GM19328 (cell line): ENCODE results near the gene SF3B3.
"Not testable (repeated sequence)": the region's sequence is repeated elsewhere in the genome, so short reads cannot be mapped to it uniquely, and the experiment has no call there.

Source experiments
- ATAC-seq: cut with Tn5 transposase; IDR thresholded peaks from one replicate; pipeline ENCODE4 v1.9.1; 2021; ENCODE audit warnings: mild to moderate bottlenecking, moderate library complexity; ENCODE audit not compliant: unreplicated experiment

Gene SF3B3

DNA sequence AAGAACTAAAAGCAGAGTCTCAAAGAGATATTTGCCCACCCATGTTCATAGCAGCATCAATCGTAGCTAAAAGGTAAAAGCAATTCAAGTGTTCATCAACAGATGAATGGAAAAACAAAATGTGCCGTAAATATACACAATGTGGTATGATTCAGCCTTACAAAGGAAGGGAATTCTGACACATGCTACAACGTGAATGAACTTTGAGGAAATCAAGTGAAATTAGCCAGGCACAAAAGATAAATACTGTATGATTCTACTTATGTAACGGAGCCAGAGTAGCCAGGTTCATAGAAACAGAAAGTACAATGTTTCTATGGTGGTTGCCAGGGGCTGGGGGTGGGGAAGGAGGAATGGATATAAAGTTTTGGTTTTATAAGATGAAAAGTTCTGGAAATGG is 64.9 kb downstream of the SF3B3 start:
- ATAC-seq: no peak

DNA sequence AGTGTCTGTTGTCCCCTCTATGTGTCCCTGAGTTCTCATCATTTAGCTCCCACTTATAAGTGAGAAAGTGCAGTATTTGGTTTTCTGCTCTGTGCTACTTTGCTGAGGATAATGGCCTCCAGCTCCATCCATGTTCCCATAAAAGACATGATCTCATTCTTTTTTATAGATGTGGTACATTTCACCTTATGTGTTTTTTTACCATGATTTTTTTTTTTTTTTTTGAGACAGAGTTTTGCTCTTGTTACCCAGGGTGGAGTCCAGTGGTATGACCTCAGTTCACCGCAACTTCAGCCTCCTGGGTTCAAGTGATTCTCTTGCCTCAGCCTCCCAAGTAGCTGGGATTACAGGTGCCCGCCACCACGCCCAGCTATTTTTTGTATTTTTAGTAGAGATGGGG is 65.8 kb downstream of the SF3B3 start:
- not testable (repeated sequence) for ATAC-seq

DNA sequence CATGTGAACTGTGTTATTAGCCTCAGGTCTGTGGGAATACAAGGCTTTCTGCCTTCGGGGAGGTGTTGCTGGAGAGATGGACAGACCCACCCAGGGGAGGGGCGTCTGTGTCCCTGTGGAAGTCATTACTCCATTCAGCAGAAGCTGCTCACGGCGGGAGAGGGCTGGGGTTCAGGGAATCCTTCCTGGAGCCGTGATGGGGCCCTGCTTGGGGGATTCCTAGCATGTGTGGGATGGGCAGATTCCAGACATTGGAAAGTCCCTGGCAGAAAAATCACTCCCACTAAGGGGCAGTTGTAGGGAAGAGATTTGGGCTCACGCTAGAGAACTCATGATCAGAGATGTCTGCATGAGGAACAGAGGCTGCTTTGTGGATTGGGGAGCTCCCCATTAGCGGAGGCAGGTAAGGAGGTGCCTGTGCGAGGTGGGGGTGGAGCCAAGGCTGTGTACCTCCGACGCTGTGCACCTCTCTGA is 66.4 kb downstream of the SF3B3 start:
- ATAC-seq: no peak

DNA sequence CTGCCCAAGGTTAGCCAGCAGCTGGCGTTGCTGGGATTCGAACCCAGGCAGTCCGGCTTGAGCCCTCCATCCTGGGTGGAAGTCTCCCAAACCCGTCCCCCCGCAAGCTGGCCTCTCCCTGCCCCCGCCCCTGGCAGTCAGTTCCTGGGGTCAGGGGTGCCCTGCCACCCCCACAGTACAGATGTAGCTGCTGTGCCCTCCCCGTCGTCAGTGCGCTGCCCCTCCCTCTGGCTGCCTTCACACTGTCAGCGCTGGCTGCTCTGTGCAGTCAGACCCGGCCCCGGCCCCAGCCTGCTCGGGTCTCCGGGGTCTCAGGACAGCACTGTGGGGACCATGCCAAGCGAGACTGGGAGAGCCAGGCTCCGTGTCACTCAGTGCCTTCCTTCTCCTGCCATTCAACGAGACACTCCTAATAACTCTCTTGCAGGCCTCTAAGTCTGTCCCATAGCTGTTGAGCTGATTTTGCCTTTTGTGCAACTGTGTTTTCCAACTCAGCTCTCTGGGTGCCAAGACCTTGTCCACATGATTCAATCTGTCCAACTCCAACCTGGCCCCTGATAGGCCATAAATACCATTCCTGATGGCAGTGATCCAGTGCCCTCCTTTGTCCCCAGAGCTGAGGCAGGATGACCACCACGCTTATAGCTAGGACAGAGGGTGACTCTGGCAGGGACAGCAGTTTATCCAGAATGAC is 67.3 kb downstream of the SF3B3 start:
- ATAC-seq: no peak

DNA sequence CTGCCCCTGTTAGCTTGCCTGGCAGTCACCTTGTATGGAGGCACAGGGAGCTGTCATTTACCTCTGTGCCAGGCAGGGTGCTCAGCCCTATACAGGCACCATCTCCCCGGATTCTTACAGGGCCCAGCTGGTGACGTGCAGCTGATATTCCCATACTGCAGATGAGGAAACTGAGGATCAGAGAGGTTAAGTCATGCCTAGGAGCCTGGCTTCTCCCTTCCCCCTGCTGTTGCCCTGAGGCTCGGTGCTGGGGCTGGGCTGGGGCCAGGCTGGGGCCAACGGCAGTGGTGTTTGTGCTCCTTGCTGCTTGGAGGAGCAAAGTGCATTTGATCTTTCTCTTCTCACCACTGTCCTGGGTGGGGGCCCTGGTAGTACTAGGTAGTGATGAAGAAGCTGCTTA is 68.0 kb downstream of the SF3B3 start:
- no peak for ATAC-seq

DNA sequence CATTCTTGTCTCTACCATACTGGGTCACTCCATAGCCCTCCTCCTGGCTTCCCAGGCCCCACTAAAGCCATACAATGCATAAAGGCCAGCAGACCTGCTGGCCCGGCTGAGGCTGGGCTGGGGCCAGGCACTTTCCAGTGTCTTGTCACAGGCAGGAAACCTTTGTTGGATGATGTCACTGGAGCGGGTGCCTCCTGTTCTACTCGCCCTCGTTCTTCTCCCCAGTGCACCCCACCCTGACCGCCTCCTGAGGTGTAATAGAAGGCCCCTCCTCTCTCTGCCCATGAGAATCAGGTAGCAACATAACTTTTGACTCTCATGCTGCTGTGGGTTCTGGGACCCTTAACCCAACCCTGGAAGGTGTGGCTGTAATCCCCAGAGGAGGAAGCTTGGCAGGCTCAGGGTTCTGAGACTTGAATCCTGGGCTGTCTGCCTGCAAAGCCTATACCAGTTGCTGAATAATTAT is 68.5 kb downstream of the SF3B3 start:
- no peak for ATAC-seq

DNA sequence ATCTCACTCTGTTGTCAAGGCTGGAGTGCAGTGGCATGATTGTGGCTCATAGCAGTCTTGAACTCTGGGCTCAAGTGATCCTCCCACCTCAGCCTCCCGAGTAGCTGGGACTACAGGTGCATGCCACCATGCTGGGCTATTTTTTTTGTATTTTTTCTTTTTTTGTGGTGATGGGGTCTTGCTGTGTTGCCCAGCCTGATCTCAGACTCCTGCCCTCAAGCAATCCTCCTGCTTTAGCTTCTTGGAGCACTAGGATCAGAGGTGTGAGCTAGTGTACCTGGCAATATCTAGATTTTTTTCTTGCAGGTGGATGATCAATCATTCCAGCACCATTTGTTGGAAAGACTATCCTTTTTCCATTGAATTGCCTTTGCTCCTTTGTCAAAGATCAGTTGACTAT is 69.9 kb downstream of the SF3B3 start:
- ATAC-seq: no peak

DNA sequence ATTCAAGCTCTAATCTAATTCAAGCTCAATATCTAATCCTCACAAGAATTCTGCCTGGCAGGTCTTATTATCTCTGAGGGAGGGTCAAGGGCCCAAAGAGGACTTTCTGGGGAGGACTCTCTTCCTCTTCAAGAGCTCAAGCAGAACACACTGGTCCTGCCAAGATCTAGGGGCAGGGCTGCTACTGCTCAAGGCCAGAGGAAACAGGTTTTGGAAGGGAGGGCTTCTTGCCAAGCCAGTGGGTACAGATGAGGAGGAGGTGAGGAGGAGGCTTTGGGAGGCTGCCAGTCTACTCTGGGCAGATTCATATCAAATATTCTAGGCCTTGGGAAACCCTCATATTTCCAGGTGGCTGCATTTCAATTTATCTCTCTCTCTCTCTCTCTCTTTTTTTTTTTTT is 71.0 kb downstream of the SF3B3 start:
- no peak for ATAC-seq

DNA sequence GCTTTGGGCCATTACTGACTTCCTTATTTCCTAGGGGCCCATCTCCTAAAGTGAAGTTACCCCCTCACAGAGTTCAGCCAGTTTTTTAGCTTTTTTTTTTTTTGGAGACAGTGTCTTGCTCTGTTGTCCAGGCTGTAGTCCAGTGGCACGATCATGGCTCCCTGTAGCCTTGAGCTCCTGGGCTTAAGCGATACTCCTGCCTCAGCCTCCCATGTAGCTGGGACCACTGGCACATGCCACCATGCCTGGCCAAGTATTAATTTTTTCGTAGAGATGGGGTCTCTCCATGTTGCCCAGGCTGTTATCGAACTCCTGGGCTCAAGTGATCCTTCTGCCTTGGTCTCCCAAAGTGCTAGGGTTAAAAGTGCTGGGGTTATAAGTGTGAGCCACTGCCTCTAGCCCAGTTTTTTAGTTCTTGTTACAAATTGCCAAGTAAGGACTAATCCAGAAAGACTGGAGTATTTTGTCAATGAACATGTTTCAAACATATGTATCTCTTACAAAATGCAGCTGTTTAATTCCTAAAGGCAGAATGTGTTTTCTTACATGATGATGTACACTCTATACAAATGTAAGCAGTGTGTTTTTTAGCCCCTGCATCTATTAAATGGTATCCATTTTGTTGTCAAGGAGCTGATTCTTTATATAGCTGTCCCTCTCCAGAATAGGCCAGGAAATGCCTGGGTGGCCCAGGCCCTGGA is 73.7 kb downstream of the SF3B3 start:
- ATAC-seq: no peak

DNA sequence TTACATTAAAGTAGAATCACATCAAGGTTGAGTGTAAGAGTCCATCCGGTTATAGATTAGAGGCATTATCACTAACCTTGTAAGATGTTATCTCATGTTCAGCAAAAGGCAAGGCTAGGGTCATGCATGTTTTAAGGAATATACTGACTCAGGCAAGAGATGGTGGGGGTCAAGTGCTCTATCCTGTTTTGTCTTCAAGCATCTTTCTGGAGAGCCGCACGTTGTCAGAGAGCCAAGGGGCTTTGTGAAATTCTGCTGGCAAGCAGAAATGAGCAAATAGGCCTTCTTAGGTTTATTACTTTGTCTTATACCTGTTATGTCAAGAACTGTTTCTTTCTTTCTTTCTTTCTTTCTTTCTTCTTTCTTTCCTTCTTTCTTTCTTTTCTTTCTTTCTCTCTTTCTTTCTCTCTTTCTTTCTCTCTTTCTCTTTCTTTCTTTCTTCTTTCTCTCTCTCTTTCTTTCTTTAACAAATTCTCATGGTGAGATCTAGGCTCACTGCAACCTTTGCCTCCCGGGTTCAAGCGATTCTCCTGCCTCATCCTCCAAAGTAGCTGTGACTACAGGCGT is 75.4 kb downstream of the SF3B3 start:
- ATAC-seq: no peak

DNA sequence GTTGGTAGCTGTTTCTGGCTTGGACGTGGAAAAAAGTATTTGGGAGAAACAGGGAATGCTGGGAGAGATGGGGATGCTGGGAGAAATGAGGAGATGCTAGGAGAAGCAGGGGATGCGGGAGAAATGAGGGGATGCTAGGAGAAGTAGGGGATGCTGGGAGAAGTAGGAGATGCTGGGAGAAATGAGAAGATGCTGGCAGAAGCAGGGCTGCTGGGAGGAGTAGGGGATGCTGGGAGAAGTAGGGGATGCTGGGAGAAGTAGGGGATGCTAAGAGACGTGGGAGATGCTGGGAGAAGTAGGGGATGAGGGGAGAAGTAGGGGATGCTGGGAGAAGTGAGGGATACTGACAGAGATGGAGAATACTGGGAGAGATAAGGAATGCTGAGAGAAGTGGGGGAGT is 77.1 kb downstream of the SF3B3 start:
- no peak for ATAC-seq

DNA sequence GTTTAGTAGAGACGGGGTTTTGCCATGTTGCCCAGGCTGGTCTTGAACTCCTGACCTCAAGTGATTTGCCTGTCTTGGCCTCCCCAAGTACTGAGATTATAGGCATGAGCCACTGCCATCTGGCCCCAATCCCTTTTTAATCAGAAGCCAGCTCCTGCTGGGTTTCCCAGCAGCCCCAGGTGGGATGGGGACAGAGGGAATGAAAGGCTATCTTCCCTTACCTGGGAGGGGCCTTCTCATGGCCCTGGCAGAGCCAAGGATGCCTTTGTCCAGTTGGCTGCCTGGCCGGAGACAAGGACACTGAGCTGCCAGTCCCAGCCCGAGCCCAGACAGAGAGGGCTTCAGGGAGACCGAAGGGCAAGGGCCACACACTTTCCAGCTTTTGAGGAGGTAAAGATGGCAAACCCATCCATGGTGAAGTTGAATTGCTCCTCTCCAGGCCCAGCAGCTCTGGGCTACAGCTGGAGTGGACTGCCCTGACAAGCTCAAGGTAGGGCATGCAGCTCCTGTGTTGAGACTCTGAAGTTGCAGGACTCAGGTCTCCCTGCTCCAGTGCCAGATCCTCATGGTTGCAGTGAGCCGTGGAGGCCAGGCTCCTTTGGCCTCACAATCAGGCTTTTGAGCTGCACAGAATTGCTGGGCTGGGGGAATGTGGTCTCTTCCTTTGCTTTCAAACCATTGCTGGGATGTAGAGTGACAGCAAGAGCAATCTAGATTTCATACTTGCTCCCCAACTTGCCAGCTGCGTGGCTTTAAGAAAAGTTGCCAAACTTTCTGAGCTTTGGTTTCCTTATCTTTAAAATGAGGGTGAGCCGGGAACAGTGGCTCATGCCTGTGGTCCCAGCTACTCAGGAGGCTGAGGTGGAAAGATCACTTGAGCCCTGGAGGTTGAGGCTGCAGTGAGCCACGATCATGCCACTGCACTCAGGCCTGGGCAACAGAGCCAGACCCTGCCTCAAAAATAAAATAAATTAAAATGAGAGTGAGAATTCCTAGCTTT is 78.3 kb downstream of the SF3B3 start:
- ATAC-seq: no peak

DNA sequence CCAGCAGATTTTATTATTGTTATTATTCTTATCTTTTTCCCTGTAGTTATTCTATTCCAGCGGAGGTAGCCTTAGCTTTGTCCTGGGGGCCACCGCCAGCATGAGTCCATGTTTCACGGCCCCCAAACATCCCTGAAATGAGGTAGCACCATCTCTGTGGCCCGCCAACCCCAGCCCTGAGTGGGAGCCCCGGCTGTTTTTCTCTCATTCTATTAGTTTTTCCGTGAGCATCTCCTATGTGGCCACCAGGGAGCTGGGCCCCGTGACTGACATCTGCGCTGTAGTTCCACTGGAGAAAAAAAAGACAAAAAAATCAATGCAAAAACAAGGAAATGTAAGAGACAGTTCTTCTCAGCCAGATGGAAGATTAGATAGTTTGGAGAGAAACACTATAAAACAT is 79.2 kb downstream of the SF3B3 start:
- ATAC-seq: no peak

DNA sequence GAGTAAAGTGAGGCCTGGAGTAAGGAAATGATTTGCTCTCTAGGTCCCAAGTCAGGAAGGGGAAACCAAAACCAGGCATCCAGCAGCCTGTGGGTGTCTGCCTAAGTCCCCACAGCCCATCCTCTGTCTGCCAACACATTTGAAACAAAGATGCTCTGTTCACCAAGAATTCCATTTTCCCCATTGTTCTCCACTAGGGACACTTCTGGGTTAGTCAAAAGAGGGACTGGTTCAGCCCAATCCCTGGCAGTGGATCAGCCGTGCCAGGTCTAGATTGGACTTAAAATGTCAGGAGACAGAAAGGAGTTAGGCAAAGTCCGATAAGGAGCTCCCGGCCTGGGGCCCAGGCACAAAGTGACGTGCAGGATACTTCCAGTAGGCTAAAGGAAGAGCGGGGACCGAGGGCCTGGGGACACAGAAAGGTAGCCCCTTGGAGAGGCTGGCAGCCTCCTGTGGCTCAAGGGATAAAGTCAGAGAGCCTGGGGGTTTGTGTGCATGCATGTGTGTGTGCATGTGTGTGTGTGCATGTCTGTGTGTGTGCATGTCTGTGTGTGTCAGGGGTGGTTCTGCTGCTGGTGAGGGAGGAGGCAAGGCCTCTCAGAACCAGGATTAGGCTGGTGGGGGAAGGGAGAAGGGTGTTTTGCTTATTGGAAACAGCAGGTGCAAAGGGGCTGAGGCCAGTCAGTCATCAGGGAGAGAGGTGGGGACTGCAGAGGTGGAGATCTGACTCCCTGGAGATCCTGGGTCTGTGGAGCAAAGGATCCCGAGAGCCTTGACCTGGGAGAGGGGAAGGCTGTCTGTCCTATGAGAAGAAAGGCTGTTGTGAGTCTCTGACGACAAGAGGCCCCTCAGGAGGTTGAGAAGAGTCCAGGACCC is 81.0 kb downstream of the SF3B3 start:
- no peak for ATAC-seq

DNA sequence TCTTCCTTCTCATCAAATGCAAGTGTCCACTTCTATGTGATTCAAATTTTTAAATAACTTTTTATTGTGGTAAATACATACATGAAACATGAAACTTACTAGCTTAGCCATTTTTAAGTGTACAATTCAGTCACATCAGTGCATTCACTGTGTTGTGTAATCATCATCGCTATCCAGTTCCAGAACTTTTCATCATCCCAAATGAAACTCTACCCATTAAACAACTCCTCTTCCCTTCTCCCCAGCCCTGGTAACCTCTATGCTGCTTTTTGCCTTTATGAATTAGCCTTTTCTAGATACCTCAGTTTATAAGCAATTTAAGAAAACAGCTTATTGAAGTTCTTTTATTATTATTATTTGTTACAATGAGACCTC is 81.7 kb downstream of the SF3B3 start:
- ATAC-seq: no peak

DNA sequence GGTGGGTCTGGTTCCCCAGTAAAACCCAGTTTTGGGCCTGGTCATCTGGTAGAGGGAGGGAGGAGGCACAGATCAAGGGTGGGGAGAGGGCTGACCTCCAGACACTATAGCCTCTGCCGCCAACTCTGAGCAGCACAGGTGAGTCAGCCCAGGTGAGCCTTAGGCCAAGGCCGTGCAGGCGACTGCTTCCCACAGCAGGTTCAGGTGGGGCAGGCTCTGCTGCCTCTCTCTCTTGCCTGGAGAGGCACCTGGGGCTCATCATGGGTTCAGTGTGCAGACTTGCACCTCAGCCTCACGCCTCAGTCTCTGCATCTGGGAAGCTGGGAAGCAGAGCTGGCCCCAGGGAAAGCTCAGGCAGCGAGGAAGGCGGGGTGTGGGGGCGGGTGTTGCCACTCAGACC is 84.9 kb downstream of the SF3B3 start:
- ATAC-seq: no peak

DNA sequence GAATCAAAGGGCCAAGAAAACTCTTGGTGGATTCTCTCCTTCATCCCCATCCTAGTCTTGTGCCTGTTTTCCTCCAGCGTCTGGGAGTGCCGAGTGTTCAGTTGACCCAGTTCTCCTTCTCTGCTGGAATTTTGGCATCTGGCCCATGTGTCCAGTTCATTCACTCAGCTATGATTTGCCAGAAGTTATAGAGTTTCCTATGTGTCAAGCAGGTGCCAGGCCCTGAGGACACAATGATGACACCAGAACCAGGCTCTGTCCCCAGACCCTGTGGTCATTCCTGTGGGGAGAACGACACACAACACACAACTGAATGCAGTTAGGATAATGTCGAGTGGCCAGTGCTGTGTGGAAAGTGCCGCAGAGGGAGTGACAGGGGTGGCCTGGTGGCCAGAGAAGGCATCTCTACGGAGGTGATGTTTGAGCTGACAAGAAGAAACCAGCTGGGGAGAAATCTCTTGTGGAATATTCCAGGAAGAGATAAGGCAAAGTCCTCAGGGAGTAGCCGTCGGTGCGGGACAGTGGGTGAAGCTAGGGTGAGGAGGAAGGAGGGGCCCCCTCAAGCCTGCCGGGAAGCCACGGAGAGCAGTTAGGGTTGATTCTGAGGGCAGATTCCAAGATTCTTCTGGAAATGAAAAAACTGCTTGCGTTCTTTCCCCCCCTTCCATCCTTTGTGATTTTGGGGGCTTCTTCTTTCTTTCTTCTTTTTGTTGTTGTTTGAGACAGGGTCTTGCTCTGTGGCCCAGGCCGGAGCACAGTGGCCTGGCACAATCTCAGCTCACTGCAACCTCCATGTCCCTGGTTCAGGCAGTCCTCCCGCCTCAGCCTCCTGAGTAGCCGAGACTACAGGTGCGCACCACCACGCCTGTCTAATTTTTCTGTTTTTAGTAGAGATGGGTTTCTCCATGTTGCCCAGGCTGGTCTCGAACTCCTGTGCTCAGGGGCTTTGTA is 86.9 kb downstream of the SF3B3 start:
- ATAC-seq: no peak

DNA sequence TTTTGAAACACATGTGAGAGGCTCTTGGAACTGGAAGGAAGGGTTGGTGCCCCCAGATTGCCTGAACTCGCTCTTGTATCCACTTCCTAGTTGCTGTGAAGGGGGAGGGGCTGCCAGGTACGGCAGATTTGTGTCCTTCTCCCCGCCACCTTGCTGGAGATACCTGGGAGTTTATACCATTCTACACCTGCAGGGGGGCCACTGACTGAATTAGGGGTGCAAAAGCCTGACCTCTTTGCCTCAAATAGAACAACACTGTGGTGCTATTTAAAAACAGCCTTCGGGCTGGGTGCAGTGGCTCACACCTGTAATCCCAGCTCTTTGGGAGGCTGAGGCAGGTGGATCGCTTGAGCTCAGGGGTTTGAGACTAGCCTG is 87.6 kb downstream of the SF3B3 start:
- no peak for ATAC-seq

DNA sequence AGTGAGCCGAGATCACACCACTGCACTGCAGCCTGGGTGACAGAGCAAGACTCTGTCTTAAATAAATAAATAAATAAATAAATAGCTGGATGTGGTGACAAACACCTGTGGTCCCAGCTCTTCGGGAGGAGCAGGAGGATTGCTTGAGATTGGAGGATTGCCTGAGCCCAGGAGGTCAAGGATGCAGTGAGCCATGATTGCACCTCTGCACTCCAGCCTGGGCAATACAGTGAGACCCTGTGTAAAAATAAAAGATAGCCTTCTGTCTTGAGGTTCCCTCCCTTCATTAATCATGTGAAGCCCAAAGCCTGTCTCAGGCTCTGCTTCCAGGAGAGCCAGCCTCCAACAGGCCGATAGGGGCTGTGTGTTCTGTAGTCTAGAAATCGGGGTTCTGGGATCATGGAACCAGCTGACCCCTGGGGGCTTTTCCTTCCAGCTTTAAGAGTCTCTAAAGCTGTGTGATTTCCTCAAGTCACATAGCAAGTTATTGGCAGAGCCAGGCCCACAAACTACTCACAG is 88.2 kb downstream of the SF3B3 start:
- no peak for ATAC-seq
